Measurements from ENCODE around the gene KIF2C. TPM values are rescaled to one million over a fixed set of nuclear protein-coding genes. Genes with fewer than 3 reads are reported as not detected.
A peak's percentile ranks its signal among the peaks of the same experiment; 100 is the strongest.

KIF2C gene
- total RNA-seq, 2 experiments from 2014 or later = 92.6 to 95.0 TPM

GRCh38 chr1:44806025-44806703 is 66.5 kb downstream of the KIF2C start:
- H3K36me3 Mint-ChIP-seq (ENCODE audit: low read depth) = peaks cover 55% of the 10 kb centered on the region
- intact Hi-C loops (cut with micrococcal nuclease) = loop anchor here (10.0 kb wide), 1 partner anchor 499 kb away; no protein-coding TSS in a partner anchor

GRCh38 chr1:44806704-44807363 is 67.2 kb downstream of the KIF2C start, which contains the start of gene DYNLT4:
Gene DYNLT4, minus strand, starts transcription at chr1:44807351. Its CDS starts 683 bp downstream, at chr1:44806668.
- peak; percentile 8 for ATAC-seq
- Mint-ChIP-seq H3K4me3 (peak within 1 kb of the TSS; percentile 55), H3K9me3 (no peaks in the 10 kb centered on the region), H3K4me1 (ENCODE audit: low read depth) (peaks cover 90% of the 10 kb centered on the region), H3K27ac (peak within 1 kb of the TSS; percentile 99), H3K36me3 (ENCODE audit: low read depth) (peaks cover 51% of the 10 kb centered on the region), H3K27me3 (no peaks in the 10 kb centered on the region)
- ChIA-PET CTCF (no interaction called here), POLR2A (interaction anchor here (1.1 to 12.0 kb wide), 7 partner anchors 7 to 85 kb away, joined by 3 to 214 read pairs (median 99); partner anchors contain the start of genes BEST4, PLK3, RNU5D-1 and RPS8)
- no peak for TF ChIP-seq CTCF (IDR thresholded peaks at IDR 0.05)
- intact Hi-C loops (cut with micrococcal nuclease) = loop anchor here (10.0 kb wide), 1 partner anchor 498 kb away; no protein-coding TSS in a partner anchor
- DNase-seq = no peak

More at GRCh38 chr1:44806025-44806703, 66.5 kb downstream of the KIF2C start:
- DNase-seq (no peak), ATAC-seq (no peak)
- no peak overlapping the region for H3K4me3 Mint-ChIP-seq
- CTCF ChIA-PET = no interaction called here
- H3K9me3 Mint-ChIP-seq = no peaks in the 10 kb centered on the region
- H3K4me1 Mint-ChIP-seq (ENCODE audit: low read depth) = peaks cover 84% of the 10 kb centered on the region
- no peak for TF ChIP-seq CTCF (IDR thresholded peaks at IDR 0.05)
- POLR2A ChIA-PET = interaction anchor here (1.1 to 12.0 kb wide), 7 partner anchors 14 to 84 kb away, joined by 3 to 214 read pairs (median 99); partner anchors contain the start of genes BEST4, RNU5D-1 and RPS8
- H3K27me3 Mint-ChIP-seq = no peaks in the 10 kb centered on the region
- peak overlapping the region; percentile 99 for H3K27ac Mint-ChIP-seq

GRCh38 chr1:44807364-44808062 is 67.9 kb downstream of the KIF2C start:
- H3K27me3 Mint-ChIP-seq = no peaks in the 10 kb centered on the region
- peak; percentile 59 for ATAC-seq
- H3K9me3 Mint-ChIP-seq = no peaks in the 10 kb centered on the region
- H3K4me1 Mint-ChIP-seq (ENCODE audit: low read depth) = peaks cover 89% of the 10 kb centered on the region
- DNase-seq = peak; percentile 97
- intact Hi-C loops (cut with micrococcal nuclease) = loop anchor here (2.0 to 10.0 kb wide), 2 partner anchors 77 to 497 kb away; partner anchors contain the start of gene RNU5D-1
- ChIA-PET CTCF (interaction anchor here (0.7 to 4.4 kb wide), 6 partner anchors 9 to 496 kb away, joined by 3 to 51 read pairs (median 13); partner anchors contain the start of genes PLK3 and RNU5D-1), POLR2A (interaction anchor here (1.1 to 12.0 kb wide), 9 partner anchors 8 to 533 kb away, joined by 3 to 214 read pairs (median 69); partner anchors contain the start of genes BEST4, MUTYH, PLK3 and RNU5D-1)
- H3K36me3 Mint-ChIP-seq (ENCODE audit: low read depth) = peaks cover 48% of the 10 kb centered on the region
- H3K27ac Mint-ChIP-seq = peak overlapping the region; percentile 99
- no peak for TF ChIP-seq CTCF (IDR thresholded peaks at IDR 0.05)
- peak overlapping the region; percentile 55 for H3K4me3 Mint-ChIP-seq

GRCh38 chr1:44808063-44808937 is 68.7 kb downstream of the KIF2C start, which contains the start of gene BTBD19:
Gene BTBD19, plus strand, starts transcription at chr1:44808523. Its CDS starts 298 bp downstream, at chr1:44808821.
- TF ChIP-seq CTCF (IDR thresholded peaks at IDR 0.05) = no peak
- H3K36me3 Mint-ChIP-seq (ENCODE audit: low read depth) = peaks cover 40% of the 10 kb centered on the region
- ChIA-PET POLR2A (interaction anchor here (0.6 to 12.0 kb wide), 14 partner anchors 9 to 714 kb away, joined by 3 to 214 read pairs (median 8); partner anchors contain the start of genes BEST4, HECTD3, MUTYH and PLK3), CTCF (interaction anchor here (0.7 to 4.4 kb wide), 9 partner anchors 10 to 495 kb away, joined by 3 to 51 read pairs (median 6); partner anchors contain the start of genes PLK3 and RNU5D-1)
- ATAC-seq (peak; percentile 56), DNase-seq (peak; percentile 88)
- peak within 1 kb of the TSS; percentile 99 for H3K27ac Mint-ChIP-seq
- H3K4me3 Mint-ChIP-seq = peak within 1 kb of the TSS; percentile 55
- H3K27me3 Mint-ChIP-seq = no peaks in the 10 kb centered on the region
- H3K4me1 Mint-ChIP-seq (ENCODE audit: low read depth) = peaks cover 82% of the 10 kb centered on the region
- intact Hi-C loops (cut with micrococcal nuclease) = loop anchor here (2.0 to 10.0 kb wide), 2 partner anchors 77 to 497 kb away; partner anchors contain the start of gene RNU5D-1
- no peaks in the 10 kb centered on the region for H3K9me3 Mint-ChIP-seq

Measured in activated CD8-positive, alpha-beta T cell treated with anti-CD3 and anti-CD28 coated beads for 36 hours (primary cell).